Globus pallidus (tissue), 1 donor: ENCODE data around the gene RHOG.
"Not testable (repeated sequence)": the region's sequence is repeated elsewhere in the genome, so short reads cannot be mapped to it uniquely, and the experiment has no call there.

Experiments used
- DNase-seq: peaks from one replicate; pipeline ENCODE4 v3.0.0-alpha.2; 2015; ENCODE audit warnings: low spot score

The RHOG gene

GRCh38 chr11:3808861-3809623, 31.7 kb downstream of the RHOG start:
- DNase-seq: no peak

- peak; percentile 53 for DNase-seq
Observed at GRCh38 chr11:3807909-3808860, 32.6 kb downstream of the RHOG start, which contains the start of gene PGAP2. Gene PGAP2 (plus strand): TSS chr11:3808560. CDS start chr11:3811260, 2,700 bp downstream.

- DNase-seq: no peak
Observed at GRCh38 chr11:3803726-3804495, 36.8 kb downstream of the RHOG start.

- DNase-seq: no peak
Observed at GRCh38 chr11:3802011-3802790, 38.6 kb downstream of the RHOG start.

- DNase-seq: no peak
Observed at GRCh38 chr11:3799873-3800272, 40.9 kb downstream of the RHOG start.

GRCh38 chr11:3799143-3799542, 41.6 kb downstream of the RHOG start:
- DNase-seq: no peak

GRCh38 chr11:3797329-3798090, 43.2 kb downstream of the RHOG start, which contains the start of gene NUP98:
Gene NUP98 (minus strand): TSS chr11:3797554. CDS start chr11:3782117, 15,437 bp downstream.
- DNase-seq: peak; percentile 100

- no peak for DNase-seq
Observed at GRCh38 chr11:3796801-3797328, 43.9 kb downstream of the RHOG start.

GRCh38 chr11:3796346-3796745, 44.4 kb downstream of the RHOG start:
- no peak for DNase-seq

- no peak for DNase-seq
Observed at GRCh38 chr11:3796002-3796311, 44.8 kb downstream of the RHOG start.

GRCh38 chr11:3795131-3796001, 45.4 kb downstream of the RHOG start:
- DNase-seq: no peak

GRCh38 chr11:3794387-3794786, 46.4 kb downstream of the RHOG start:
- DNase-seq: not testable (repeated sequence)

- no peak for DNase-seq
Observed at GRCh38 chr11:3786781-3787428, 53.9 kb downstream of the RHOG start.

GRCh38 chr11:3783611-3784010, 57.1 kb downstream of the RHOG start:
- DNase-seq: no peak

GRCh38 chr11:3782963-3783362, 57.8 kb downstream of the RHOG start:
- DNase-seq: no peak

GRCh38 chr11:3781423-3781822, 59.3 kb downstream of the RHOG start:
- DNase-seq: no peak
